Spleen (tissue), 11 donors: ENCODE measurements around the gene NME8. TPM values are rescaled to one million over a fixed set of nuclear protein-coding genes. Genes with fewer than 3 reads are reported as not detected.

ENCODE experiments used
- DNase-seq: peaks from one replicate; pipeline ENCODE4 v3.0.0-alpha.2; 2020
- H3K27ac ChIP-seq, 8 donors: fragments of 200-600 bp; sonication (generic) in 7 of 8; 1 replicate in 4 of 8; 2 replicates in 4 of 8; pipeline versions ENCODE4 v1.5.0 to v1.8.0; 2016 to 2021; ENCODE audit warnings: inconsistent platforms in 4 of 8, mild to moderate bottlenecking in 4 of 8, moderate library complexity in 1 of 8
- H3K27me3 ChIP-seq, 7 donors: fragments of 200-600 bp; sonication (generic) in 6 of 7; replicated peaks in 1 of 7; 1 replicate in 4 of 7; 2 replicates in 3 of 7; pipeline versions ENCODE4 v1.5.0 to v1.8.0; 2016 to 2021; ENCODE audit warnings: inconsistent platforms in 3 of 7, mild to moderate bottlenecking in 1 of 7
- H3K36me3 ChIP-seq, 6 donors: fragments of 200-600 bp; sonication (generic) in 5 of 6; 1 replicate in 4 of 6; 2 replicates in 2 of 6; pipeline versions ENCODE4 v1.5.0 to v1.8.0; 2016 to 2021; ENCODE audit warnings: inconsistent platforms in 2 of 6
- H3K4me1 ChIP-seq, 6 donors: fragments of 200-600 bp; sonication (generic) in 5 of 6; 1 replicate in 3 of 6; 2 replicates in 3 of 6; pipeline versions ENCODE4 v1.5.0 to v1.8.0; 2016 to 2021; ENCODE audit warnings: inconsistent platforms in 3 of 6
- H3K4me3 ChIP-seq, 8 donors: fragments of 200-600 bp; sonication (generic) in 7 of 8; 1 replicate in 4 of 8; 2 replicates in 4 of 8; pipeline versions ENCODE4 v1.5.0 to v1.8.0; 2016 to 2021; ENCODE audit warnings: inconsistent platforms in 4 of 8, mild to moderate bottlenecking in 4 of 8, moderate library complexity in 2 of 8
- H3K9me3 ChIP-seq, 8 donors: fragments of 200-600 bp; sonication (generic) in 7 of 8; 1 replicate in 4 of 8; 2 replicates in 4 of 8; pipeline versions ENCODE4 v1.5.0 to v1.8.0; 2016 to 2021; ENCODE audit warnings: inconsistent platforms in 4 of 8
- CTCF ChIP-seq, 11 experiments: fragments of 200-600 bp in 7 of 11; fragments of 450-650 bp in 4 of 11; sonication (generic) in 4 of 11; IDR thresholded peaks in 8 of 11; conservative IDR thresholded peaks in 3 of 11; 1 replicate in 7 of 11; 2 replicates in 4 of 11; pipeline versions ENCODE4 v1.4.0 to v1.8.0; 2016 to 2021; ENCODE audit warnings: antibody characterized with exemption in 11 of 11, inconsistent platforms in 4 of 11, mild to moderate bottlenecking in 1 of 11
- POLR2A ChIP-seq, 3 donors: fragments of 450-650 bp; IDR thresholded peaks; one replicate each; pipeline ENCODE4 v1.5.1; 2017; ENCODE audit warnings: antibody characterized with exemption in 3 of 3, mild to moderate bottlenecking in 1 of 3
- POLR2AphosphoS5 ChIP-seq, 3 donors: sonication (generic); formaldehyde crosslinking; IDR thresholded peaks; one replicate each; pipeline ENCODE4 v1.5.1; 2017; ENCODE audit warnings: antibody characterized with exemption in 3 of 3
- WGBS, 5 donors: extraction: QIAGEN DNeasy Blood & Tissue Kit in 3 of 5; methylation state at CpG; one replicate each; pipeline versions ENCODE4 v1.1.5 to v1.1.7; 2013 to 2018; 5-methylcytosine and 5-hydroxymethylcytosine counted together
- intact Hi-C: fragments of 100-400 bp; cut with DNase I; formaldehyde crosslinking; loops from one replicate; pipeline ENCODE4 v1.15.0; 2023; ENCODE audit warnings: low total_unique reads
- polyA plus RNA-seq, 3 donors: library from polyadenylated mRNA; stranded (reverse); fragments of 200-250 nt; gene quantifications; one replicate each; pipeline ENCODE4 v1.2.1, GENCODE V29; 2013
- total RNA-seq, 7 donors: library from RNA; depleted of rRNA in 3 of 7; stranded (reverse); fragments of >200 nt in 3 of 7; fragmentation: NEBNext Ultra II Directional in 4 of 7; extraction: Animal tissue kit (Norgen Biotek cat#: 25700) in 4 of 7; gene quantifications; one replicate each; pipeline versions ENCODE4 v1.1.0 to v1.2.1, GENCODE V29; 2016 to 2021
- donor health status: healthy with polysubstance abuse.
- donor health status: DM: no; HTN: no; CAD: no; lungs with moderate emphysema.
- donor health status: DM: no; HTN: no; CAD: no.
- donor health status: Bipolar disorder and iron deficiency.
- donor health status: healthy.
- donor health status: DM: no; HTN: no; CAD: no.
- donor health status: DM: yes; HTN: yes; CAD: no.

The NME8 gene
- total and polyA plus RNA-seq, 10 donors, result 0.59 to 4.6 (median 2.6) TPM

GRCh38 chr7:37947941-37948210, 99.5 kb downstream of the NME8 start:
- Histone ChIP-seq H3K36me3 (peaks cover 0 to 8% (median 0%) of the 10 kb centered on the region in 6 donors), H3K9me3 (no peaks in the 10 kb centered on the region), H3K27ac (no peak overlapping the region), H3K4me1 (peaks cover 0 to 5% (median 0%) of the 10 kb centered on the region in 6 donors), H3K27me3 (no peaks in the 10 kb centered on the region), H3K4me3 (no peak overlapping the region)
- intact Hi-C loops, result no loop called here
- TF ChIP-seq POLR2AphosphoS5 (IDR thresholded peaks at IDR 0.05) (no peak), CTCF (IDR thresholded peaks at IDR 0.05 in 8 of 11, conservative IDR thresholded peaks at IDR 0.05 in 3 of 11) (no peak), POLR2A (IDR thresholded peaks at IDR 0.05) (no peak)
- 84 to 95% (median 90%) methylated on average over 7 of the region's 7 CpGs for WGBS, 5 donors
- no peak for DNase-seq

Other genes with a start within 250 kb of the NME8 start
- gene GPR141, start 164.8 kb upstream of the NME8 start, total RNA-seq, result 10 to 100 TPM in 5 of 7 donors, 1 to 10 TPM in 2; 4.6 to 37.4 (median 16.4) TPM
- gene GPR141, start 164.8 kb upstream of the NME8 start, polyA plus RNA-seq, result 1 to 10 TPM in 2 of 3 donors, under 1 TPM in 1; 0.20 to 1.5 (median 1.0) TPM
- gene SFRP4, start 68.2 kb downstream of the NME8 start, total RNA-seq, result 100 to 1,000 TPM in 1 of 7 donors, 10 to 100 TPM in 3, 1 to 10 TPM in 3; 3.0 to 100 (median 29.3) TPM
- 10 to 100 TPM in 1 of 3 donors, 1 to 10 TPM in 1, under 1 TPM in 1; 0.91 to 10.4 (median 2.0) TPM for gene SFRP4, start 68.2 kb downstream of the NME8 start, polyA plus RNA-seq
- gene EPDR1, start 72.0 kb downstream of the NME8 start, total RNA-seq, result 10 to 100 TPM in 6 of 7 donors, 1 to 10 TPM in 1; 7.5 to 51.5 (median 18.6) TPM
- 1 to 10 TPM; 2.3 to 5.5 (median 3.7) TPM for gene EPDR1, start 72.0 kb downstream of the NME8 start, polyA plus RNA-seq